Activated CD8-positive, alpha-beta memory T cell treated with anti-CD3 and anti-CD28 coated beads for 48 hours (primary cell): ENCODE data around the gene KCNQ1.

Experiments used
- DNase-seq, 3 experiments: peaks; one replicate each; pipeline ENCODE4 v3.0.0-alpha.2; 2020; ENCODE audit warnings: low read depth in 2 of 3, low spot score in 2 of 3

KCNQ1 gene

GRCh38 chr11:2577031-2577990 is 132.5 kb downstream of the KCNQ1 start:
- no peak for DNase-seq

GRCh38 chr11:2577991-2578928 is 133.5 kb downstream of the KCNQ1 start:
- DNase-seq: no peak

DNA sequence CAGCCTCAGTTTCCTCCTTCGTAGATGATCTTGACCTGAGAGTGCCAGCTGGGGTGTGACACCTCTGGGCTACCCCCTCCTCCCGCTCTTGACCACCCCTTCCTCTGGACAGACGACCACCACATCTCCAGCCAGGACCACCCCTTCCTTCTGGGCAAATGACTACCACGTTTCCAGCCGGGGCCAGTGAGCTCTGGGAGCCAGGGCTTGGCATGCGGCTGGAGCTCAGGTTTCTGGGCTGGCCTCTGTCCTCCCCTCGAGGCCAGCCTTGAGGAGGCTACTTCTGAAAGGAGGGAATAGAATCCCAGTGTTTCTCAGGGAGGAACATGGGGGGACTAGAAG is 134.1 kb downstream of the KCNQ1 start:
- no peak for DNase-seq

GRCh38 chr11:2579315-2580060 is 134.7 kb downstream of the KCNQ1 start:
- no peak for DNase-seq

DNA sequence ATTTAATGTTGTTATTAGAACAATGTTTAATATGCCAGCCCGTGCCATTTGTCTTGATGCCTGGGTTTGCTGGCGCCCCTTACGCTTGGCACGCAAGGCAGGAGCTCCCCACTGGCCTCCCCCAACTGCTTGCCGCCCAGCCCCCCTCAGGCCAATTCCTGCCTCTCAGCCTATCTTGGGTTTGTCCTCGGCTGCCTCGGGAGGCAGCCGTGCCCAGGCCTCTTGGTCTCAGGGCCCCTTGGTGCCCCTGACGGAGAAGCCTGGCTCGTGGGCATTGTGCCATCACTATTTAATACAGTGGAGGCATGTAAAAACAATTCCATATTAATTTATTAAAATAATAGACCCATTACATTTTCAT is 135.2 kb downstream of the KCNQ1 start:
- DNase-seq: no peak

- DNase-seq: no peak
Measured at GRCh38 chr11:2580571-2581001, 135.8 kb downstream of the KCNQ1 start.

- DNase-seq: no peak
Measured at GRCh38 chr11:2581151-2581930, 136.5 kb downstream of the KCNQ1 start.

DNA sequence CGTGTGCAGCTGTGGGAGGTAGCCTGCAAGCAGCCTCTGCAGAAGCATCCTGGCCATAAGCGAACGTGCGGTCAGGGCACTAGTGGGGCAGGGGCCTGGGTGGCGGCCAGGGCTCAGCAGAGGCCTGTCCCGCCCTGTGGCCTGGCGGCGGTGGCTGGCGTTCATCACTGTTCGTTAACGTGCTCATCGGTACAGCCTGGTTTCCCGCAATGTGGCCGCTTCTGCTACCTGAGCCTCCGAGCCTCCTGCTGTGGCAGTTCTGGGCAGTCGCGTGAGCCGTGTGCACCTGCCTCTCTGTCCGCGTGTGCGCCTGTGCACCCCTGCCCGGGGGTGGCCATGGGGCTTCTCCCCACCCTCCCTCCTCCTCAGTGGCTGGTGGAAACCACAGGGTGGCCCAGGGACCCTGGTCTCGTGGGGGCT is 137.1 kb downstream of the KCNQ1 start:
- no peak for DNase-seq

DNA sequence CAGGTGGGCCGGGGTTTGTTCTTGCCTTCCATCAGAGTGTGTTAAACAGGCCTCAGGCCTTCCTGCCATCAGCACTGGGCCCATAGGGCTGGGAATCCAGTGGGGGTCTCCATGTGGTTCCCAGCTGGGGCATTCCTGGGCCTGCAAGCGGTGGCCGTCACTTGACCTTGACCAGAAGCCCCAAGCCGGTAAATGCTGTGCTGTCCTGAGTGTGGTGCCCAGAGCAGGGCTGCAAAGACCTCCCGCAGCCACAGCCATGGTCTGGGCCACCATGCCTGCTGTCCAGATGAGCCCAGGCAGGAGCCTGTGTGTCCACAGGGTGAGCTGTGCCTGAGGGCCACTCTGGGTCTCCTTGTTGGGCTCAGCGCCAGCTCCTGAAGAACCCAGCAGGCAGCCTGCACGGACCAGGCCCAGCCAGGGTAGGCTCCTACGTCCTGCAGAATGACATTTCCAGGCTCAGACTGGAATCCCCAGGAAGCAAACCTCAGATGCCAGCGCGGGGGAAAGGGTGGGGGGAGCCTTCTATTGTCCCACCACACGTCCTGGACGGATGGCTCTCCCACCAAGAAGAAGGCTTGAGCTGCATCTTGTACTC is 137.6 kb downstream of the KCNQ1 start:
- DNase-seq: no peak

DNA sequence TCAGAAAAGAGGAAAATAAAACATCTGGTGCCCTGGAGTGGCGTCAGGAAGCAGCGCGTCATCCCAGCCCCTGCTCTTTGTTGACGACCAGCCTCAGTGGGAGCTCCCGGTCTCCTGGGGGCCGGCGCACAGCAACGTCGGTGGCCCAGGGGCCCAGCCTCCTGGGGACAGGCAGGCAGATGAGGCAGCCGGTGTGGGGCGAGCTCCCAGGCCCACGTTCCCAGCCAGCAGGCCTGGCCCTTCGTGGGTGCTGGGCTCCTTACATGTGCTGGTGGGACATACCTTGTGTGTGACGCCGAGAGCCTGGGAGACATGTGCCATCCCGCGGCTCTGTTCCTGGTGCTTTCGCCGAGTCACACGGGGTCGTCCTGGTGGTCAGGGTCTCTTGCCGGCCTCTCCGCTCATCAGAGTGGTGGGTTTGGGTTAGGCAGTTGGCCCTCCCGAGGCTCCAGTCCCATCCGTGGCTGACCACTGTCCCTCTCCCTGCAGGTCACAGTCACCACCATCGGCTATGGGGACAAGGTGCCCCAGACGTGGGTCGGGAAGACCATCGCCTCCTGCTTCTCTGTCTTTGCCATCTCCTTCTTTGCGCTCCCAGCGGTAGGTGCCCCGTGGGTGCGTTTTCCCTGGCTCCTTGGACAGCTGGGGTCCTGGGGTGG is 138.3 kb downstream of the KCNQ1 start:
- DNase-seq: no peak

GRCh38 chr11:2583605-2583958 is 138.8 kb downstream of the KCNQ1 start:
- DNase-seq: no peak

DNA sequence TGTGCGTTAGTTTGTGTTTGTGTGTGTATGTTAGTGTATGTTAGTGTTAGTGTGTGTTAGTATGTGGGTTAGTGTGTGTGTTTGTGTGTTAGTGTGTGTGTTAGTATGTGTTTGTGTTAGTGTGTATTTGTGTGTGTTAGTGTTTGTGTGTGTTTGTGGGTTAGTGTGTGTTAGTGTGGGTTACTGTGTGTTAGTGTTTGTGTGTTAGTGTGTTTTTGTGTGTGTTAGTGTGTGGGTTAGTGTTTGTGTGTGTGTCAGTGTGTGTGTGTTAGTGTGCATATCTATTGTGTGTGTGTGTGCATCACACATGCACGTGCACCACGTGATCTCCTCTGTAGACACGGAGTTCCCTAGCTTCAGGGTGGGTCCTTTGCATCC is 139.6 kb downstream of the KCNQ1 start:
- no peak for DNase-seq

DNA sequence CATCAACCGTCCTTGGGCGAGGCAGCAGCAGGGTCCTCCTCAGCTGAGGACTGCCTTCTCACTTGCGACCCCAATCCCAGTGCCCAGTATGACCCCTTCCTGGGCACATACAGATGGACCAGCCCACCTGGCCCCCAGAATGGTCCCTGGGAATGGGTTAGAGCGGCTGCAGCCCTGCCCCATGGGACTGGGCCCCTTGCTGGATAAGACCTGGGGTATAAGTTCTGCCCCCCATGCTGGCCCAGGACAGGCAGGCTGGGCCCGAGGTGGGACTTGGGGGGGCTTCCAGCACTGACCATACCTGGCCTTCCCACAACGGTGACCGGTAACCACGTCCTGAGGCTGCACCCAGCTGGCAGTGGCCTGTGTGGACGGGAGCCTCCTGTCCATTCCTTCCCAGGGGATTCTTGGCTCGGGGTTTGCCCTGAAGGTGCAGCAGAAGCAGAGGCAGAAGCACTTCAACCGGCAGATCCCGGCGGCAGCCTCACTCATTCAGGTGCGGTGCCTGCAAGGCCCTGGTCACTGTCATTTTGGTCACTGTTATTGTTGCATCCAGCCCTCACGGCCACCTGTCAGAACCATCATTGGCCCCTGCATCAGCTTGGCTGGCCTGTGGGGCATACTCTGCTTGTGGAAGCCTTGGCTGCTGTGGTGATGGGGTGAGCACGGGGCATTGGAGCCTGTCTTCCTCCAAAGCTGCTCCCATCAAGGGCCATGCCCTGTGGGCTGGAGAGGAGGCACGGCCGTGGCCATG is 140.2 kb downstream of the KCNQ1 start:
- DNase-seq: no peak

DNA sequence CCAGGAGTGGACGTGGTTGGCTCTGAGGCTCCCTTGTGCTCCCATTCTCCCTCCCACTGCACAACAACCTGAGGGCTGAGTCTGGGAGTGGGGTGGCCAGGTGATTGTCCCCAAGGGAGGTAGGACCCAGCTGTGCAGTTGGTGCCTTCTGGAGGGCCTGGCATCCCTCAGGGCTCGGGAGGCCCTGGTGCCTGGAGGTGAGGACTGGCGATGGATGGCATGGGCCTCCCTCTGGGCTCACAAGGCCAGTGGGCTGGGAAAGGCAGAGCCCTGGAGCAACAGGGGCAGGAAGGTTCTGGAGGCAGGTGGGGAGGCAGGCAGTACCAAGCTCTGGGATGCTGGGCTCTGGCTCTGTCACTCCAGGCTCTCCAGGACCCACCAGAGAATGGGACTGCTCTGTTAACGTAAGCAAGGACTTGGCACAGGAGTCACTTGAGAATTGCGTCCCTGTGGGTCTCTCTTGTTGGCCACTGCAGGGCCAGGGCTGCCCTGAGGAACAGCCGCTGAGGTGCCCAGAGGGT is 140.8 kb downstream of the KCNQ1 start:
- no peak for DNase-seq

DNA sequence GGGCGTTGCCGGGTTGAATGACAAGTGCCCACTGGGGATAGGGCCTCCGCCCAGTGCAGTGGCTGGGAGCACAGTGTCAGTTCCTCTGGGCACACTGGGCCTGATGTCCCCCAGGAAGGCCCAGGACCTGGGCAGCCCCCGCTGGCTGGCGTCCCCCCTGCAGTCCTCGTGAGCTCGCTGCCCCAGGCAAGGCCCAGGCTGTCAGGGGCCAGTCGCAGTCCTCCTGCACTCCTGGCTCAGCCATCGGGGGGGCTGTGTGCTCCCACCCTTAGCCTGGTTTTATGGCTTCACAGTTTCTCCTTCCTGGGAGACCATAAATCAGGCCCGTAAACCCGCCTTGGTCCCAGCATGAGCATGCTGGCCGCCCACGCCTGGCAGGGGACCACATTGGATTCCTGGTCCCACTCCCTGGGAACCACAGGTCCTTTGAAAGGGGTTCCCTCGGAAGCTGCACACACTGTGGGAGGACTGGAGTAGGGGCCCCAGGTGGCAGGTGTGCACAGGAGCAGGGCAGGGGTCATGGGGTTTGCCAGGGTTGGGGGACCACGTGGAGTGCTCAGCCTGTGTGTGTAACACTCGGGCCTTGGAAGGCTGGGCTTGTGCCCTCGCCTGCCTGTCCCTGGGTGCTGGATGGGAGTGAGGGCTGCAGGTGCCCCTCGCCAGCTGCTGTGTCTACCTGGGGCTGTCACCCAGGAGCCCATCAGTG is 141.4 kb downstream of the KCNQ1 start:
- DNase-seq: no peak

DNA sequence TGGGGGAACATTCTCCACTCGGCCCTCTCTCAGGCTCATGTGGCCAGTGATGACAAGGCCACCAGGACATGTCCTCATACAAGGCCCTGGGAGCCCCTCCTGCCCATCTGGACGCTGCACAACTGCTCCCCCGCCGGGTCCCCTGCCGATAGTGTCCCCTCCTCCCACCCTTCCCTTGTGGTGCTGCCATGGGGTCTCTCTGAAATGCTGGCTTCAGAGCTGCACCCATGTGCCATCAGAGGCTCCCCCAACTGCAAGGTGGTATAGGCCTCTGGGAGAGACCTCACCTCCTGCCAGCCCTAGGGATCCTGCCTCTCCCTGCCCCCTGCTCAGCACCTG is 142.0 kb downstream of the KCNQ1 start:
- no peak for DNase-seq

GRCh38 chr11:2587132-2587930 is 142.5 kb downstream of the KCNQ1 start:
- no peak for DNase-seq
